Prostate gland (tissue), 2 donors: Measurements from ENCODE around the gene MYO5B.

ENCODE experiments used
- CTCF ChIP-seq, 4 experiments: fragments of 200-600 bp in 2 of 4; fragments of 450-650 bp in 2 of 4; sonication (generic) in 2 of 4; IDR thresholded peaks; 1 replicate in 3 of 4; 2 replicates in 1 of 4; pipeline ENCODE4 v1.5.1; 2016 to 2019; ENCODE audit warnings: antibody characterized with exemption in 4 of 4, mild to moderate bottlenecking in 2 of 4, moderate library complexity in 2 of 4
- POLR2A ChIP-seq: fragments of 450-650 bp; IDR thresholded peaks from one replicate; pipeline ENCODE4 v1.6.1; 2016; ENCODE audit warnings: antibody characterized with exemption, mild to moderate bottlenecking
- POLR2AphosphoS5 ChIP-seq: sonication (generic); formaldehyde crosslinking; IDR thresholded peaks from one replicate; pipeline ENCODE4 v1.6.1; 2017; ENCODE audit warnings: antibody characterized with exemption

- TF ChIP-seq CTCF (IDR thresholded peaks at IDR 0.05) (no peak), POLR2AphosphoS5 (no peak), POLR2A (no peak)
Observed at GRCh38 chr18:50135903-50136302, 59.0 kb downstream of the MYO5B start.
